ENCODE data around the gene GLIS1. TPM values are rescaled to one million over a fixed set of nuclear protein-coding genes. Genes with fewer than 3 reads are reported as not detected.
A peak's percentile ranks its signal among the peaks of the same experiment; 100 is the strongest.

The GLIS1 gene
- total and polyA plus RNA-seq, 2 of the 8 experiments (the other 6 are each of a cell fraction or from before 2014, with no cell fraction given) = 0.15 to 0.22 TPM

GRCh38 chr1:53539226-53539625 is 199.7 kb downstream of the GLIS1 start:
- H3K18ac ChIP-seq (ENCODE audit: extremely low read depth, low read length) = no peak overlapping the region
- H4K91ac ChIP-seq (replicated peaks; ENCODE audit: insufficient read length, low read length) = no peak overlapping the region
- H3K4ac ChIP-seq (replicated peaks; ENCODE audit: insufficient read length, low read depth, low read length) = no peak overlapping the region
- H4K8ac ChIP-seq (ENCODE audit: extremely low read depth, insufficient read depth, low read length) = no peak overlapping the region
- no peak overlapping the region for H3K14ac ChIP-seq (ENCODE audit: insufficient read length)
- H3K36me3 ChIP-seq (ENCODE audit: control insufficient read depth in 2 of 4, insufficient read depth in 4 of 4, low read length in 3 of 4) = no peaks in the 10 kb centered on the region
- no peak overlapping the region for H3K4me3 ChIP-seq (ENCODE audit: extremely low read depth in 1 of 4, insufficient read depth in 2 of 4, low read depth in 3 of 4, low read length in 4 of 4)
- no peaks in the 10 kb centered on the region; a peak in 2 of 7 replicates for H3K4me1 ChIP-seq (replicated peaks in 1 of 4; ENCODE audit: control insufficient read depth in 3 of 4, insufficient read depth in 4 of 4, low read length in 3 of 4)
- H3K4me2 ChIP-seq (ENCODE audit: insufficient read depth in 1 of 2, low read depth in 2 of 2, low read length in 2 of 2) = no peak overlapping the region
- H3K9ac ChIP-seq (replicated peaks in 1 of 4; ENCODE audit: extremely low read depth in 1 of 4, low read depth in 3 of 4, low read length in 3 of 4) = no peak overlapping the region
- POLR2A ChIA-PET (ENCODE audit: partially characterized antibody) = no interaction called here
- H3K56ac ChIP-seq (replicated peaks; ENCODE audit: insufficient read length, low read depth, low read length) = no peak overlapping the region
- no peak overlapping the region for H4K5ac ChIP-seq (ENCODE audit: insufficient read length, low read depth, low read length)
- no peak for DNase-seq (ENCODE audit: low read depth in 1 of 2, low spot score in 2 of 2)
- no peaks in the 10 kb centered on the region for H3K9me3 ChIP-seq (ENCODE audit: insufficient read depth in 2 of 2, low read depth in 1 of 2, low read length in 1 of 2)
- 77 to 100% methylated on average over 2 of the region's 2 CpGs for WGBS, 2 experiments (ENCODE audit: extremely low coverage in 1 of 2, insufficient coverage in 1 of 2, insufficient read length in 1 of 2, insufficient replicate concordance in 2 of 2, low coverage in 1 of 2, low lambda C conversion rate in 2 of 2, missing lambda C conversion rate in 1 of 2)
- no peak for FAIRE-seq
- H4K20me1 ChIP-seq (replicated peaks in 1 of 2; ENCODE audit: control insufficient read depth in 1 of 2, insufficient read depth in 2 of 2, low read length in 2 of 2) = peaks cover 0 to 3% of the 10 kb centered on the region in 2 experiments
- no peak overlapping the region for H3K27ac ChIP-seq (ENCODE audit: low read depth, low read length)
- H2BK12ac ChIP-seq (ENCODE audit: low read depth, low read length) = no peak overlapping the region
- H3K23me2 ChIP-seq (ENCODE audit: low read depth, low read length) = peaks cover 4% of the 10 kb centered on the region; the same call in 1 of the 2 replicates
- CTCF ChIA-PET (ENCODE audit: partially characterized antibody) = interaction anchor here (0.6 to 1.7 kb wide), 2 partner anchors 17 to 142 kb away, joined by 3 to 4 read pairs; no protein-coding TSS in a partner anchor
- H2AK5ac ChIP-seq (ENCODE audit: low read depth, low read length) = 0 out of 2 replicates have a peak overlapping the region, but pooled peaks have one; percentile 24
- H3K23ac ChIP-seq (ENCODE audit: insufficient read length) = no peak overlapping the region
- no peak overlapping the region for H2AFZ ChIP-seq (ENCODE audit: low read length)
- no peaks in the 10 kb centered on the region for H3K79me2 ChIP-seq (ENCODE audit: control insufficient read depth in 1 of 2, insufficient read depth in 2 of 2, low read length in 2 of 2)
- H2BK20ac ChIP-seq (ENCODE audit: low read length) = 0 out of 2 replicates have a peak overlapping the region, but pooled peaks have one; percentile 61
- no peaks in the 10 kb centered on the region for H3K27me3 ChIP-seq (replicated peaks in 1 of 4; ENCODE audit: control insufficient read depth in 3 of 4, extremely low read depth in 1 of 4, insufficient read depth in 3 of 4, low read length in 3 of 4)
- no peaks in the 10 kb centered on the region for H3K79me1 ChIP-seq (ENCODE audit: low read depth, low read length)
- H2BK15ac ChIP-seq (ENCODE audit: low read length) = peak overlapping the region; percentile 61; the same call in 1 of the 2 replicates
- no peak overlapping the region for H2BK5ac ChIP-seq (ENCODE audit: low read depth, low read length)
- no peak overlapping the region for H2BK120ac ChIP-seq (replicated peaks; ENCODE audit: low read depth, low read length)
- TF ChIP-seq JUND (IDR thresholded peaks at IDR 0.05; ENCODE audit: low read length) (no peak), EP300 (IDR thresholded peaks at IDR 0.05; ENCODE audit: borderline replicate concordance in 1 of 2, low read depth in 2 of 2, low read length in 2 of 2) (no peak), BACH1 (IDR thresholded peaks at IDR 0.05; ENCODE audit: low read length) (no peak), RBBP5 (IDR thresholded peaks at IDR 0.05; ENCODE audit: borderline replicate concordance, low read depth, low read length) (no peak), FOSL1 (IDR thresholded peaks at IDR 0.05; ENCODE audit: insufficient read depth, low read depth, low read length) (no peak), GTF2F1 (IDR thresholded peaks at IDR 0.05; ENCODE audit: borderline replicate concordance, low read depth, low read length) (no peak), TBP (IDR thresholded peaks at IDR 0.05; ENCODE audit: low read depth, low read length) (no peak), CREB1 (IDR thresholded peaks at IDR 0.05) (no peak), POLR2AphosphoS5 (IDR thresholded peaks at IDR 0.05; ENCODE audit: low read depth, low read length) (no peak), TAF7 (optimal IDR thresholded peaks at IDR 0.05; ENCODE audit: borderline replicate concordance, low read depth, low read length) (no peak), RXRA (IDR thresholded peaks at IDR 0.05; ENCODE audit: insufficient read depth, low read depth, low read length) (no peak)
- TF ChIP-seq, protein P1, sequence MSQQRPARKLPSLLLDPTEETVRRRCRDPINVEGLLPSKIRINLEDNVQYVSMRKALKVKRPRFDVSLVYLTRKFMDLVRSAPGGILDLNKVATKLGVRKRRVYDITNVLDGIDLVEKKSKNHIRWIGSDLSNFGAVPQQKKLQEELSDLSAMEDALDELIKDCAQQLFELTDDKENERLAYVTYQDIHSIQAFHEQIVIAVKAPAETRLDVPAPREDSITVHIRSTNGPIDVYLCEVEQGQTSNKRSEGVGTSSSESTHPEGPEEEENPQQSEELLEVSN (IDR thresholded peaks at IDR 0.05) = no peak
- TF ChIP-seq, protein P2, sequence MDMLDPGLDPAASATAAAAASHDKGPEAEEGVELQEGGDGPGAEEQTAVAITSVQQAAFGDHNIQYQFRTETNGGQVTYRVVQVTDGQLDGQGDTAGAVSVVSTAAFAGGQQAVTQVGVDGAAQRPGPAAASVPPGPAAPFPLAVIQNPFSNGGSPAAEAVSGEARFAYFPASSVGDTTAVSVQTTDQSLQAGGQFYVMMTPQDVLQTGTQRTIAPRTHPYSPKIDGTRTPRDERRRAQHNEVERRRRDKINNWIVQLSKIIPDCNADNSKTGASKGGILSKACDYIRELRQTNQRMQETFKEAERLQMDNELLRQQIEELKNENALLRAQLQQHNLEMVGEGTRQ (IDR thresholded peaks at IDR 0.05; ENCODE audit: low read length) = no peak

All from H1 (cell line).